G401.6 (cell line): Measurements from ENCODE around the gene WNK1.
"Not testable (repeated sequence)": the region's sequence is repeated elsewhere in the genome, so short reads cannot be mapped to it uniquely, and the experiment has no call there.

Experiments used
- FAIRE-seq: peaks from 2 replicates; lab custom pipeline; 2012; peaks lifted over from hg19 to GRCh38; lab: Jason Lieb, UNC

Gene WNK1

DNA sequence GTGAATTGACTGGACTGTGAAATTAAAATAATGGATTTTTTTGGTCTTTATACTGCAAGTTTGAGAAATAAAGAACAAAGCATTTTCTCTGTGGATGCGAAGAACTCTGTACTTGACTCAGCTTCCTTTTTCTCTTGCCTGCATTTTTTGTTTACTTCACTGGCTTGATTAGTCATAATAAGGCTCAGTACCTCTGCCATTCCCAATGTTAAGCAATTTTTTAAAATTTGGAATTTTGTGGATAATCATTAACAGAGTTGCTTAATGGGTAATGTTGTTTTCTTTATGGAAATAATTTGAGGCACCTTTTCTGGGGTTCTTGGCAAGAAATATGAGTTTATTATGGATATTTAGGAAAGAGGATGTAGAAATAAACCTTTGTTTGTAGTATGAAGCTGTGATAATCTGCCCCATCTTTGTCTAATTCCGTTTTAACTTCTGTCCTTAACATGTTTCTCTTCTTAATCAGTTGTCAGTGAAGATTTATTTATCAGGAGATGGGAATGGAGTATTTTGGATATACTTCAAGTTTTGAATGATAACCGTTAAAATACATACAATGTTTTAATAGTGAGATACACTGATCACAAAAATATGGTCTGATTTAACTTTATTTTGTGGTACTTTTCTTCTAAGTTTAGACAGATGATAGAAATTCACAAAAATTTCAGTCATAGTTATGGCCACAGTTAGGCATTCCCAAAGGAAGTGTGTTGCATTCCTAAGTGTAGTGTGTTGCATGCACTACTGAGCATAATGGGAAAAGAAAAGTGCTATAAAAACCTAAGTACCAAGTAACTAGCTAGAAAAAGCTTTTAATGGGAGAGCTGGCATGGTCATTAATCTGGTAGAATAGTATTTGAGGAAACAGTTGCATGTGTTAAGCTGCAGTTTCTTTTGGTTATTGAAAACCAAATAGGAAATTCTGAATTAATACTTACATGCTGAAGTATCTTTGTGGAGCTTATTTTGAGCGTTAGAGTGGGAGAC, 27.7 kb downstream of the WNK1 start:
- peak; percentile 33 for FAIRE-seq

DNA sequence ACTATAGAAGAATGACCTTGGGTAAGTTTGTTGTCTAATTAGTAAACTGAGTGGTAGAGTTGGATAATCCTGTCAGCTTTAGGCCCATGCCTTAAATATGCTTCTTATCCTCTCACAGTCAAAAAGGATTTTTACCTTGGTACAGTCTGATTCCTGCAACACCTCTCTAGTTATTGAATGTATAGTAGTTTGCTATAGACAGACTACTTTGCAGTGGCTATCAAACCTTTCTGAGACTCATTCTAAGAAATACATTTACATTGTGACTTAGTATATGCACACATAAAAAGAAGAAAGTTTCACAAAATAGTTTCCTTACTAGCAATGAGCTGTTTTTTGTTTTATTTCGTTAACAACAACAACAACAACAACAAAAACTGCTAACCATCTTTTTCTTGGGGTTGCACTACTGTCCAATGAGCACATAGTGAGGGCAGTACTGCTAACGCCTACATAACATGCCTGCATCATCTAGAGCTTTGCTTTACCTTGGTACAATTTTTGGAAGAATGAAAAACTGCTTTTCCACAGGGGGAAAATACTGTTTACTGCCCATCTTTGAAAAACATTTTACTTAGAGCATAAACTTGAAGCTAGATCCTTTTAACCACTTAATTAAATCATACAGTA, 28.5 kb downstream of the WNK1 start:
- no peak for FAIRE-seq

DNA sequence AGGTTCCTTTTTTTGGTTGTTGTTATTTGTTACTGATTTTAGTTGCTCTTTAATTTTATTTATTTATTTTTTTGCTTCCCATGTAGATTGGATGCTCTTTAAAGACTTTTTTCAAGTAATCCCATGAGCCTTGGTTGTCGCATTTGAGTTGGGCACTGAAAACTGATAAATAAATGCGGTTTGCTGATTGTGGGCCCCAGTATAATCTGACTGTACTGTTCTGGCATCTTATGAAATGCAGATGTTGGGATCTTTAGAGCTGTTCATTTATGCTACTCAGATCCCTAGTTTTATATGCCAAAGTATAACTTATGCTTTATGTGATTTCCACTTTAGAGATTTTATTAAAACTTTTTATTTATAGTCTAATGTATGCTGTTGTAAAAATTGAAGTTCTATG, 33.3 kb downstream of the WNK1 start:
- no peak for FAIRE-seq

DNA sequence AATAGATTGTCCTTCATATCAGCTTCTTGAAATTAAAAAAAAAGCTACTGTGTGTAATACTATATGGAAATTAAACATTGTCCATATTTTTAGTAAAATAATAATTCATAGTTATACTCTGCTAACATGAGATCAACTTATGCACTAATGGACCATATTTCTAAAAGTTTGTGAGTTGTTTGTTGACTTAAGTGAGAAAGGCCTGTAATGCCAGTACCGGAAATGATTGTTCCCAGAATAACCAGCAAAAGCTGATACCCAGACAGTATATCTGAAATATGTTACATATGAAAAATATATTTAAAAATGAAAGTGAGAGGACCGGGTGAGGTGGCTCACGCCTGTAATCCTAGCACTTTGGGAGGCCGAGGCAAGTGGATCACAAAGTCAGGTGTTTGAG, 35.9 kb downstream of the WNK1 start:
- no peak for FAIRE-seq

DNA sequence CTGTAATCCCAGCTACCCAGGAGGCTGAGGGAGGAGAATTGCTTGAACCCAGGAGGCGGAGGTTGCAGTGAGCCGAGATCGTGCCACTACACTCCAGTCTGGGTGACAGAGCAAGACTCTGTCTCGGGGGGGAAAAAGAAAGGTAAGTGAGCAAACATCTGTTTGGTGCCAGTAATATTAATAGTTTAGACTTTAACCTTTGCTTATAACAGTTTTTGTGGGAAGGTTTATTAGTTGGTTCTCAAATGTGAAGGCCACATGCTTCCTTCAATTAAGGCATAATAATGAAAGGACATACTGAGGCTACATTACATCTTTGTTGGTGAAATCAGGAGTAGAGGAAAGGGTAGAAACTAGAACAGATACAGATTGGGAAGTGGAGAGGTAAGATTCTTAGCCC, 36.4 kb downstream of the WNK1 start:
- not testable (repeated sequence) for FAIRE-seq

DNA sequence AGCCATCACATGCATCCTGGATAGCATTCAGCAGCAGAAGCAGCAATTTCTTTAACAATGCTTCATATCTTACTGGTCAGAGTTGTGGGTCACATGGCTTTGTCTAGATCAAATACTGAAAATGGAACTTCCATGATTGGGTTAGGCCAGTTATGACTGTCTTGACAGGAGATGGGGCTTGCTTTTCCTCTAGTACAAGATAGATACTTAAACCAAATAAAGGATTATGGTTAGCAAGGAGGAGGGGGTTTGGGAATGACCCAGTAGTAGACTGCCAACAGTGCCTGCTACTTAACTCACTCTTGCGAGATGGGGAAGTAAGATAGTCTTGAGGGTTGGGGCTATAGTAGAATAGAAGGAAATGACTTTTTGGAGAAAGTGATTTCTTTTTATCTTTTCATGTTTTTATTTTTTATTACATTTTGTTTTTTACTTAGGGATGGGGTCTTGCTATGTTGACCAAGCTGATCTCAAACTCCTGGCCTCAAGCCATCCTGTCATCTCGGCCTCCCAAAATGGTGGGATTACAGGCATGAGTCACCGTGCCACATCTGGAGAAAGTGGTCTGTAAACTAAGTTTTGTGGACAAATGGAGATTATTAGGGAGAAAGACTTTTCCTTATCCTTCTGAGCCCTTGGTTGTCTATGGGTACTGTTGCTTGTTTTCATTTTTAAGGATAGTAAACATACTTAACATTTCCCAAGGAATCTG, 37.6 kb downstream of the WNK1 start:
- FAIRE-seq = no peak

DNA sequence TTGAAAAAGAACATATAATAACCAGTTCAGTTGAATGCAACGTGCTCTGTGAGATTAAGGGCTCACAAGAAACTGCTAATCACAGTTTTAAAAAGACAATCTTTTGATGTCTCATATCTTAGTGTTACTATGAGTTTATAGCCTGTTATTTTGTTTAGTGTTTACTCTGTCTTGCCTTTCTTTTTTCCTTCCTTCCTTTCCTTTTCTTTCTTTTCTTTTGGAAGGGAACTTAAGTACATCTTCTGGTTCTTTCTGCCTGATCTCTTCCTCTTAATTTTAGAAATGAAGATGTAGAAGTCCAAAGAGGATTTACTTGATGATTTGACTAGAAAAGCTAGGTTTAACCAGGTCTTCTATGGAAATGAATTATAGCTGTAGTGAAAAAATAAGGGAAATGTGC, 38.2 kb downstream of the WNK1 start:
- FAIRE-seq = no peak

DNA sequence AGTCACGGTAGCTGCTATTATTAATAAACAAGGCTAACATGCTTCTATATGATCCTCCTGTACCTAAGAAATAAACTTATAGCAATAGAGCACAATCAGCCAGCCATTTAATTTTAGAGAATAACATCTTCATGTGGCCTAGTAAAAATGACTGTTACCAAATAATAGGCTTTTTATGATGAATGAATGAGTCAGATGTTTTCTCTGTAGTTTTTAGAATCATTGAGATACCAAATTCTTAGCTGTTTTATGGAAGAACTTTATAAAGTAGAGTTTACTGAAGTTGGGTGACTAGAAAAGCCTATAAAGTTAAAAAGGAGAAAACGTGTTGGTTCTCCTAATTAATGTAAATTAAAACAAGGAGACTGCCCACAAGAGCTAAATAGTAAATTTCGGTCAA, 40.7 kb downstream of the WNK1 start:
- no peak for FAIRE-seq

DNA sequence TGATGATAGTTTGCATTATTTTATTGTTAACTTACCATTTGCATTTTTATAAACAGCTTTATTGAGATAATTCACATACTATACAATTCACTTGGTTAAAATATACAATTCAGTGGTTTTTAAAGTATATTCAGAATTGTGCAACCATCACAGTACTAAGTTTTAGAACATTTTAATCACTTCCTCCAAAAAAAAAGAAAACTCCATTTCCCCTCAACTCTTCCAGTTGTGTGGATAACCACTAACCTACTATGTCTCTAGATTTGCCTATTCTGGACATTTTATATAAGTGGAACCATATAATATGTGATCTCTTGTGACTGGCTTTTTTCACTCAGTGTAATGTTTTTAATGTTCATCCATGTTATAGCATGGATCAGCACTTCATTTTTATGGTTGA, 41.3 kb downstream of the WNK1 start:
- FAIRE-seq = no peak

DNA sequence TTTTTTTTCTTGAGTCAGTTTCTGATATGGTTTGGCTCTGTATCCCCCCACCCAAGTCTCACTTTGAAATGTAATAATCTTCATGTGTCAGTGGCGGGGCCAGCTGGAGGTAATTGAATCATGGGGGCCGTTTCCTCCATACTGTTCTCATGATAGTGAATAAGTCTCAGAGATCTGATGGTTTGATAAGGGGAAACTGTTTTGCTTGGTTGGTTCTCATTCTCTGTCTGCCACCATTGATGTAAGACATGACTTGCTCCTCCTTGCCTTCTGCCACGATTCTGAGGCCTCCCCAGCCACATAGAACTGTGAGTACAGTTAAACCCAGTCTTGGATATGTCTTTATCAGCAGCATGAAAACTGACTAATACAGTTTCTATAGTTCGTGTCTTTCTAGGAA, 42.9 kb downstream of the WNK1 start:
- FAIRE-seq = no peak

DNA sequence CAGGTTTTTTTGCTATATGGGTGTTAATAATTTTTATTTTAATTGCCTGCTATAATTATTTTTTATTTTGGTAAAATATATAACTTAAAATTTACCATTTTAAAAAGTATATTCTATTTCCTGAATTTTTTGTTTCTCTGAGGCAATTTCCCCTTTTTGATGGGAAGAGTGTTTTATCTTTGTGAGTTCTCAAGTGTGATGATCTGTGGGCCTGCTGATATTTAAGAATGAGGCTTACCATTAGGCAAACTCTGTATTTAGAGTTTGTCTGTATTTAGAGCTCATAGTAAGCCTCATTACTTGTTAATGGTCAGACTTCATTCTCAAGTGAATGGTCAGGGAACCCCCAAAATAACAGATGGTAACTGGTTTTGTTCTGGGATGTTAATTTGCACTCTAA, 48.0 kb downstream of the WNK1 start:
- peak; percentile 61 for FAIRE-seq

DNA sequence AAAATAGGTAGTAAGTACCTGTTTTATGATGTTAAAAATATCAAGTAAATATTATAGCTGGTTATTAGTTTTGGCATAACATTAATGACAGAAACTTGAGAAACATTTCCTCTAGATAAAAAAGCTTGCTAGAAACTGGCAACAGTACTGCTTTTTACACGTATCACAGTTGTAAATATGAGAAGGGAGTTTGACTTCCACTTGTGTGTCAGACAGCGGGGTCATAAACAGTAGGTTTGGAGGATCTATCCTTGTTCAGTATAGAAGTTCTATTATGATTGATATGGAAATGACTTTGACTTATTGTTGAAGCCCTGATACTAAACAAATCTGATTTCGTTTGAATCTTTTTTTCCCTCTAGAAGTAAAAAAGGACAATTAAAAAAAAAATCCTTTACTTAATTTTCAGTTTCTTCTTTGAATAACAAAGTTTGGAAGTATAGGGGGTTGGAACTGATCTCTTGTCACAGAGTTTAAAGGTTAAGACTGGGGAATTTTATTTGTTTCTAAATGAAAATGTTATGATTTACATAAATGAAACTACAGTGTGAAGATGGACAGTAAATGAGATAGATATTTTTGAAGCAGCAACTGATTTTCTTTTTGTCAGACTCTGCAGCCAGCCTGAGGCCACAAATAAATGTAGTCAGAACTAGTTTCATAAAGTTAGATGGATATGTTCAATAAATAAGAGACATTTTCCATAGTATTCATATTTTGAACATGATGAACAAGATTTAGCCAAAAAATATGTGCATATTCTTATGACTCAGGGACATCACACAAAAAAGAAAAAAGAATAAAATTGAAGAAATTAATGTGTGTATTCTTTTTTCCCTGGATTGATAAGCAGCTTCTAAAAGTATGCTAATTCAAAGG, 50.1 kb downstream of the WNK1 start:
- FAIRE-seq = peak; percentile 77

DNA sequence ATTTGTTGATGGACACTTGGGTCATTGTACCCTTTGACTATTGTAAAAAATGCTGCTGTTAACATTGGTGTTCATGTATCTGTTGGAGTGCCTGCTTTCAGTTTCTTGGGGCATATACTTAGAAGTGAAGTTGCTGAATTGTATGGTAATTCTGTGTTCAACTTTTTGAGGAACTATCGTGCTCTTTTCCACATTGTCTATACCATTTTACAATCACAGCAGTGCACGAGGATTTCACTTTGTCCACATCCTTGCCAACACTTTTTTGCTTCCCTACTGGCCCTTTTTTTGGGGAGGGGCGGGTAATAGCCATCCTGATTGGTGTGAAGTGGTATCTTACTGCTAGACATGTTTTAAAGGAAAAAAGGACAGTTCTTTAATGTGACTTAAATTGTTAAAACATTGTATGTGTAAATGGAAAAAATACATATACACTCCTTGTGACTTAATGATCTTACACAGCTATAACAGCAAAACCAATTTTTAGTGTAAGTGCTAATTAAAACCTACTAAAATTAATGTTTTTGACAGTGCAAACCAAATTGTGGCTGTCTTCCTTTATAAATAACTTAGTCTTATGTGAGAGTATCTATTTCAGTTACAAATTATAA, 52.7 kb downstream of the WNK1 start:
- FAIRE-seq = no peak

DNA sequence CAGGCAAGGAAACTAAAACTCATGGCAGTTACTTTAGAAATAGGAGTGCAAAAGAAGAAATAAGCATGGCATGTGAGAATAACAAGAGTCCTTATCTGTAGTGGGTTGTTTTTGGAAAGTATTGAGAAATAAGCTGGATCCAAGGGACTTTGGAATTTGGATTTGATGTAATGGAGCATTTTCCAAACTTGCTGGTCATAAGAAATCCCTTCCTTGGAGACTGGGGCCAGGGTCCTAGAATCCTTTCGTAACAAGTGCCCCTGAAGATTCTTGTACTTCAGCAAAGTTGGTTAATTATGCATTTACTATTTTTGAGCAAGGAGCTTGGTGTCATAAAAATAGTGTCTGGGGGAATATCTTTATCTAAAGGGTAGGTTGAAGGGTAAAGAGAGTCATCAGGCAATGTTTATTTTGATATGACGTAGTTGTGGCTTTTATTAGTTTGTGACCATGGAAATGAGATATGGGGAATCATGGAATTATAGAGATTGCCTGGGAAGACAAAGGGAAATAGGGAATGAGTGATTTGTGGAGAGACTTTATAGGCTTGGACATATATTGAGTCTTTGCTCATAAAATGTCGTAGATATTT, 53.9 kb downstream of the WNK1 start:
- FAIRE-seq = no peak

DNA sequence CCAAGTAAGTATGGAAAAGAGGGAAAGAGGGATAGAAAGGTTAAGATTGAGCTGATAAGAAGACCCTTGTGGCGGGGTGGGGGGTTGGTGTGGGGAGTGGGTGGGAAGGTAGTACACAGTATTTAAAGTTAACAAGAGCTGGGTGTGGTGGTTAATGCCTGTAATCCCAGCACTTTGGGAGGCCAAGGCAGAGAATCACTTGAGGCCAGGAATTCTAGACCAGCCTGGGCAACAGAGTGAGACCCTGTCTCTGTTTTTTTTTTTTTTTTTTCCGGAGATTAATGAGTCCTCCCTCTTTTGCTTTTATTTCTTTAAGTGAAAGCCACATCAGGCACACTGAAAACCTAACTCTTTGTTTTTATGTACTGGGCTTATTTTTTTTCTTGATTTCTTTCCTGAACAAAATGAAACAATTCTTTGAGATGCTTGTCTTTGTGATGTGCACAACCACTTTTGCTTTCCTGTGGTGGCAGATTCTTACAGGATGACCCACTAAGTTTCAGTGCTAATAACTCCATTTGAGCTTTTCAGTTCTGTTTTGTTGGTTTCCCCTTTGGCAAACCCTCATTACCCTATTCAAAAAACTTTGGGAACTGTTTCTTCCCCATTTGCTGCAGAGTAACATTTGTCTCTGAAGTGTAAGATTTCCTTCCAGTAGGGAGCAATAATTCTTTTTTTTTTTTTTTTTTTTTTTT, 54.8 kb downstream of the WNK1 start:
- FAIRE-seq = no peak

DNA sequence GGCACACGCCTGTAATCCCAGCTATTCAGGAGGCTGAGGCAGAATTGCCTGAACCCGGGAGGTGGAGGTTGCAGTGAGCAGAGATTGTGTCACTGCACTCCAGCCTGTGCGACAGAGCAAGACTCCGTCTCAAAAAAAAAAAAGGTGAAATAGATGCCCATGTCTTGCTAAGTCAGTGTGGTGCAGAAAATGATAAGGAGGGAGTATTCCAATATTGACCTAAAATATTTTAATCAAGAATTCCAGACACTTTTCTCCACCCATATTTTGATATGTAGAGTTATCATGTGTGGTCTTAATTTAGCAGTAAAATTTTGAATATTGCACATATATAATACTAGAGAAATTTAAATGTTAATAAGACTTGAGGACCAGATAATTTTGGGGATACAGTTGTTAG, 57.7 kb downstream of the WNK1 start:
- FAIRE-seq = no peak

DNA sequence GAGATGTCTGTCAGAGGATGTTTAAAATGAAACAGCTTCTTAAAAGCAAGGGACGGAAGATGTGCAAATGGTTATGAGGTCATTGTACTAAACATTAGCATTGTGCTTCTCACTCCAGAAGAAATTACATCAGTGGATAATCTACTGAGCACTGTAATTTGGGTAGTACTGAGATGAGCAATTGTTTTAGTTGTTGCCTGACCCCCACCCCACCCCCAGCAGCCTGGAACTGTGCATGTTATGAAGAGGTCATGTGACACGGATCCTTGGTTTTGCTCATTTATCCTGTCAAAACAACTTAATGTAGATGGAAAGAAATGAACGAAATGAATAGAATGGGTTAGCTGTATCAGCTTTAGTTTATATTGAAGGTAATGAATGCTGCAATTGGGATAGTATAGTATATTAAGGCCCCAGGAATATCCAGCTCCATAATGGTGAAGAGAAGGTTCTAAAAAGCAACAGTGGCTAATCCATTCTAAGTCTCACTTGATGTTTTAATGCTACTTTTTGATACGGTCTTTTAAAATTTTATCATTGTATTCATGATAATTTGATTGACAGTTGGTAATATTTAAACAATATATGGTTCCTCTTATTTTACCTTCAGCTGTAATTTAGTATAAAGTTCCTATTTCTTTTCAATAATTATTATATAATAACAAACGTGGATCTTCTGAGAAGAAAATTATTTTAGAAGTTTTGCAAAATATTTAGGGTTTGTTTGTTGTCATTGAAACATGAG, 58.5 kb downstream of the WNK1 start:
- peak; percentile 72 for FAIRE-seq

DNA sequence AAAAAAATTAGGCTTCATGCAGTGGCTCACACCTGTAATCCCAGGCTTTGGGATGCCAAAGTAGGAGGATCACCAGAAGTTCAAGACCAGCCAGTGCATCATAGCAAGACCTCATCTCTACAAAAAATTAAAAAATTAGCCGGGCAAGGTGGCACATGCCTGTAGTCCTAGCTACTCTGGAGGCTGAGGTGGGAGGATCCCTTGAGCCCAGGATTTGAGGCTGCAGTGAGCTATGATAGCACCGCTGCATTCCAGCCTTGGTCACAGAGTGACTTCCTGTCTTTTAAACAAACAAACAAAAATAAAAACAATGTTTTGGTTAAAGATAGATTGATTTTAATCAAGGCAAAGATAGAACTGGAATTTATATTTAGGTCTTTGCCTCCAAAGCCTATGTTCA, 60.6 kb downstream of the WNK1 start:
- no peak for FAIRE-seq

DNA sequence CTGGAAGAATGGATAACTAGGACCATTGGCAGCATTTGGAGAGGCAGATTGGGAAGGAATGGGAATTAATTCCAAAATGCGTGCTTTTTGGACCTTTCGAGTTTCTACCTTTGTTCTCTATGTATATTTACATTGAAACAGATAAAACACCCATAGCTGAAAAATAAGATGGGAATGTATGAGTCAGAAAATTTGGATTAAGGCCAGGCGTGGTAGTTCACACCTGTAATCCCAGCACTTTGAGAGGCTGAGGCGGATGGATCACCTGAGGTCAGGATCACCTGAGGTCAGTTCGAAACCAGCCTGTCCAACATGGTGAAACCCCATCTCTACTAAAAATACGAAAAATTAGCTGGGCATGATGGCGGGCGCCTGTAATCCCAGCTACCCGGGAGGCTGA, 65.1 kb downstream of the WNK1 start:
- not testable (repeated sequence) for FAIRE-seq
